Tongue (tissue), 2 donors: Measurements from ENCODE around the gene GNB1. TPM values are rescaled to one million over a fixed set of nuclear protein-coding genes. Genes with fewer than 3 reads are reported as not detected.
"Not testable (repeated sequence)": the region's sequence is repeated elsewhere in the genome, so short reads cannot be mapped to it uniquely, and the experiment has no call there.

Source experiments
- DNase-seq: peaks from one replicate; pipeline ENCODE4 v3.0.0-alpha.2; 2015
- total RNA-seq: library from RNA; depleted of rRNA; stranded (reverse); fragments of >200 nt; gene quantifications from one replicate; pipeline ENCODE4 v1.2.3, GENCODE V29; 2014

Gene GNB1
- total RNA-seq, 1 donor from 2014 or later: 92.3 TPM

DNA sequence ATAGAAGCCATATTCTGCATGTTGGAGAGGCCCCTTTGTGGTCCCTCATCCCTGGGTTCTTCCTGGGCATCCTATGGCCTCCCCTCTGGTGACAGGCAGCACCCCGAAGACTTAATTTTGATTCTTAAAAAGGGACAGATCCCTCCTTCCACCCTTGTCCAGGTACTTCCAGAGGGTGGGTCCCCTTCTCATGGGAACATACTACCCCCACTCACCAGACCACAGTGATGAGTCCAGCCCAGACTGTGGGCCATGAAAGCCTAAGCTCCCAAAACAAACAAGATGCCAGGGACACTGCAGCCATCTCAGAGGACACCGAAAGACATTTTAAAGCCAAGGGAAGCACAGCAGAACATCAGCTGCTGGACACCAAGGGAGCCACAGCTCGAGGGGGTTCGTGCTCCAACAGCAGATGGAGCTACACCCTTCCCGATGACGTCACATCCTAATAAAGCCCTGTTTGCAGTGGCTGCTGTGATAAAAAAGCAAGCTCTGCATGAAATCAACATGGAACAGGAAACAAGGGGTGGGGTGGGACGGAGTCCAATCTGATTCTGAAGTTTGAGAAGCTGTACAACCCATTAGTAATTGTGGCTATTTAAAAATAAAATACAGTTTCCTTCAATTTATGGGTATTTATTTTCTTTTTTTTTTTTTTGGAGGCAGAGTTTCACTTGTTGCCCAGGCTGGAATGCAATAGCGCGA, 32.4 kb downstream of the GNB1 start:
- DNase-seq: peak; percentile 84

DNA sequence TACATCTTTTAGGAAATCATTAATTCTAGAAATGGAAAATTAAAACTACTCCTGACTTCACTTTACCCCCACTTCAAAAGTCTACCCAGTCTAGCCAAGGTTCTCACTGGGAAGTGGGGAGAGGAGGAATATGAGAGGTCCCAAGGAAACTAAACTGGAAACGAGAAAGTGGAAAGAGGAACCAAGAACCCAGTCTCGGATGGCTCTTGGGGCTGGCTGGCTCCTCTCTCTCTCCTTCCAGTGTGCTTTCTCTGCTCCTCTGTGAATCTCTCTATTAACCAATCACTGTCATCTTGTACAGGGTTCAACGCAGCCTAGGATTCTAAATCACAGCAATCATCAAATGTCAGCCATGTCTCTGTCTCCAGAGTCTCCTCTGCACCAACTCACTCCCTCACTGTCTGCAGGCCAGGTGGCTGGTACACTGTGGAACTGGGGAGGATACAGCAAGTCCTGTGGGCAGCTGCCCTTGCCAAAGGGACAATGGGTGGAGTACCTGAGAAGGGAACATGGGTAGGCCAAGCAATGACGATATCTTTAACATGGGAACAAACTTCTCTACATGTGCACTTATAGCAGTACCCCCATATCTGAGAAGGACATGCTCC, 33.7 kb downstream of the GNB1 start:
- DNase-seq: no peak

DNA sequence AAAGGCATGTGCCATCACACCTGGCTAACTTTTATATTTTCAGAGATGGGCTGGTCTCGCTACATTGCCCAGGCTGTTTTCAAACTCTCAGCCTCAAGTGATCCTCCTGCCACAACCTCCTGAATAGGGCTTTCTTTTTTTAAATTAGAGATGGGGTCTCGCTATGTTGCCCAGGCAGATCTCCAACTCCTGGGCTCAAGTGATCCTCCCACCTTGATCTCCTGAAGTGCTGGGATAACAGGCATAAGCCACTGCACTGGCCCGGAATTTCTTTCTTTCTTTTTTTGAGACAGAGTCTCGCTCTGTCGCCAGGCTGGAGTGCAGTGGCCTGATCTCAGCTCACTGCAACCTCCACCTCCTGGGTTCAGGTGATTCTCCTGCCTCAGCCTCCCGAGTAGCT, 34.7 kb downstream of the GNB1 start:
- not testable (repeated sequence) for DNase-seq

DNA sequence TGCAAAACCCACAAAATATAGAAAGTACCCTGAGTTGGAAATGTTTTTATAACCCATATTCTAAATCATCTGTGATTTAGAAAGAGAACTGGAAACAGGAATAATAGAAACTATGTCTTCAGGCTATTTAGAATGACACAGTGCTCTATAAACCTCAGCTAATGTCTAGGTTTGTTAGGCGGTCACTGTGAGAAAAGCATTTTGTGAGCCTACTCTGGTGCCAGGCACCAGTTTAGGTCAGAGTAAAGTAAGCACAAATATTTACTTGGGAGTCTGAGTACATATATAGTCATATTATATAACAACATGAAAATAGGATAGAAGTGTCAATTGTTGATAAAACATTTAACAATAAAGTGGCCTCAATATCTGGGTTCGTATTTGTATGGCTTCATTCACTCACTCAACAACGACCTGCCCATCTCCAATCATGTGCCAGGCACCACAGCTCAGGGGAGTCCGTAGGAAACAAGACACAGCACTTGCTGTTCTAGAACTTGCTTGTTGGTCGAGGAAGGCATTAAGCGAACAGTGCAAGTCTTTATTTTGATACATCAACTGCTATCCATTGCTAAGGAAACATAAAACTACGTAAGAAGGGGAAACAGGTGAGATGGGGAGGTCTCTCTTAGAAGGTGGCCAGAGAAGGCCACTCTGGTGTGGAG, 37.2 kb downstream of the GNB1 start:
- DNase-seq: no peak

DNA sequence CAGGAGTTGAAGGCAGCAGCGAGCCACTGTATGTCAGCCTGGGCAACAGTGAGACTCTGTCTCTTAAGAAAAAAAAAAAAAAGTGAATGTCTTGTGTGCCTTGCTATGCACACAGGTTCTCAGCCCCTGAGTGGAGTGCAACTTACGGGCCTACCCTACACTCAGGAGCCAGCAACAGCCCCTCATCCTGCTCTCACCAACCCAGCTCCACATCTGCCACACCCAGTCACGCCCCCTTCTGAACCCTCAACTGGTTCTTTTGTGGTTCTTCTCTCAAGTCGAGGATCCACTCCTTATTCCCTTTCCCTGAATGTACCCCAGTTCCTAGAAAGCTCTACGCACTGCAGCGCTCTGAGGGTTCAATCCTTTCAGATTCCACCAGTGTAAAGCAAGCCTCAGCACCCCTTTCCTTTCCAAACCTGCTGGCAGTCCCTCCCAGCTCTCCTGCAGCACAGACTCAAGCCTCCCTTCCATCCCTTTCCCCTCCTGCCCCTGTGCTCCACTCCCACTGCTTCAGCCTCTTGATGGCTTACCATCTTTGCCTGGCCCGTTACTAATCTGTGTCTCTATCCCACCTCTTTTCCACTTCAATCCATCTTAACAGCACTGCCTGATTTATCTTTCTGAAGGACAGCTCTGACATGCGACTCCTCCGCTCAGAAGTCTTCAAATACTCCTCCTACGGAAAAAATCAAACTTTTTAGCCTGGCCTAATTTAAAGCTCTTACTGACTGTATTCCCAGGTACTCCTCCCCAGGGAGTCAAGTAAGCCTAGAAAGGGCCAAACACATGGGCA, 38.1 kb downstream of the GNB1 start:
- DNase-seq: no peak

DNA sequence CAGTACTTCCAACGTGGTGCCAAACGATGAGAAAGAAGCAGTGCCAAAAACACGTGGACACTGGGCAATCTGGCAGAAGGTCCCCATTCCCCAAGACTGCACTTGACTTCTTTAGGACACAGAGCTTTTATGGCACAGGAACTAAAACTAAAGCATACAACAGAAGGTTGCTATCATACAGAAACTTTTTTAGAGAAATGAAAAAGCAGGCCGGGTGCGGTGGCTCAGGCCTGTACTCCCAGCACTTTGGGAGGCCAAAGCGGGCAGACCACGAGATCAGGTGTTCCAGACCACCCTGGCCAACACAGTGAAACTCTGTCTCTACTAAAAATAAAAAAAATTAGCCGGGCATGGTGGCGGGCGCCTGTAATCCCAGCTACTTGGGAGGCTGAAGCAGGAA, 43.0 kb downstream of the GNB1 start:
- DNase-seq: no peak

DNA sequence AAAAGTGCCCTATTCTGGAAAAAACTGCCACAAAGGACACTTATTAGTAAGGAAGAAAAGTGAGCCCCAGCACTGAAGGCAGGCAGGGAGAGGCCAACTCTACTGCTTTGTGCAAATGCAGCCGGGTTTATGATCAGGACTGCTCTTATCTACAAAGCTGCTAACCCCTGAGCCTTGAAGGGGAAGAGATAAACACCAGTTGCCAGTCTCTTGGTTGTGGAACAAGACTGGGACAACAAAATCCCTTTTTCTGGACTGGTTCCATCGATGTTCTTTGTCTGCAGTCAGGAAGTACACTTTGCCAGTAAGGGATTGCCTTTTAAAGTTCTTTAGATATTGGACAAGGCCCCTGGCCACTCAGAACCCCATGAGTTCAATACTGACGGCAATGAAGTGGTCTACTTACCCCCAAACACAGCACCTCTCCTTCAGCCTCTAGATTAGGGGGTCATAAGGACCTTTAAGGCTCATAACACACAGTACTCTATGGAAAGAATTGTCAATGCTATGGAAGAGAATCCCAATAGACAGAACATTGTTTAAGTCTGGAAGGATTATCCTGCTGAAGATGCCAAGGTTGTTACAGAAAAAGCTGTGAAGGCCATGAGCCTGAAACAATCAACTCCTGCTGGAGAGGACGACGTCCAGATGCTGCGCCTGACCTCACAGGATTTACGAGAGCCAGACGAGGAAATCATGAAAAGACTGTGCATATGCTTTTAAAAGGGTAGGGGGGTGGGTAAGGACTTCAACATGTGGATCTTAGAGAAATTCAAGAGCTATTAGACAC, 43.6 kb downstream of the GNB1 start:
- peak; percentile 64 for DNase-seq

DNA sequence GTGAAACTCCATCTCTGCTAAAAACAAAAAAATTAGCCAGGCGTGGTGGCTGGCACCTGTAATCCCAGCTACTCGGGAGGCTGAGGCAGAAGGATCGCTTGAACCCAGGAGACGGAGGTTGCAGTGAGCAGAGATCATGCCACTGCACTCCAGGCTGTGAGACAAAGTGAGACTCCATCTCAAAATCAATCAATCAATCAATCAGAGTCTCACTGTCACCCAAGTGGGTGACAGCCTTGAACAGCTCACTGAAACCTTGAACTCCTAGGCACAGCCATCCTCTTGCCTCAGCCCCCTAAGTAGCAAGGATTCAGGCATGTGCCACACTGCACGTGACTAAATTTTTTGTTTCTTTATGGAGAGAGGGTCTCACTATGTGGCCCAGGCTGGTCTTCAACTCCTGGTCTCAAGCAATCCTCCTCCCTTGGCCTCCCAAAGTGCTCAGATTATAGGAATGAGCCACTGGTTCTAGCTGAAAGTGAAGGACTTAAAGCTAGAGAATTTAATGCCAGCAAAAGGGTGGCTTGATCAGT, 44.4 kb downstream of the GNB1 start:
- no peak for DNase-seq

DNA sequence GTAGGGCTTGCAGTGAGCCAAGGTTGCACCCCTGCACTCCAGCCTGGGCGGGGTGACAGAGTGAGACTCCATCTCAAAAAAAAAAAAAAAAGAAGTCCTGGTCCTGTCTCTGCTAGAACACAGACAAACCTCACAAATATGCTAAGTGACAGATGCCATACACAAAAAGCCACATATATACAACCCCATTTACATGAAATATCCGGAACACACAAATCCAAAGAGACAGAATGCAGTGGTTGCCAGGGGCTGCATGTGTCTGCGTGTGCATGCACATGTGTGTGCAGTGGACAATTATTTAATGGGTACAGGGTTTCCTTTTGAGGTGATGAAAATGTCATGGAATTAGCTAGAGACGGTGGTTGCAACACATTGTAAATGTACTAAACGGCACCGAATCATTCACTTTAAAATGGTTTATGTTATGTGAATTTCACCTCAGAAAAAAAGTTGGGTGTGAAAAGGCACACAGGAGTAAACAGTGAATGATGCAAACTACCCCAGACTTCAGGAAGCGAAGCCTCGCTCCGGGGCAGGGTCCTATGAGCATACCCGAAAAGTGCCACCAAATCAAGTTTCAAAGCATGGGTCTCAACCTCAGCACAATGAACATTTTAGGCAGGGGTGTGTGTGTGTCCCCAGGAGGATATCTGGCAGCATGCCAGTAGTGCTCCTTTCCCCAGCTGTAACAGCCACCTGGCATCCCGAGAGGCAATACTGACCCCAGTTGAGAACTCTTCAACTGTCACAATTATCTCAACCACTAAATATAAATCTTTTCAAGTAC, 48.3 kb downstream of the GNB1 start:
- peak; percentile 37 for DNase-seq

DNA sequence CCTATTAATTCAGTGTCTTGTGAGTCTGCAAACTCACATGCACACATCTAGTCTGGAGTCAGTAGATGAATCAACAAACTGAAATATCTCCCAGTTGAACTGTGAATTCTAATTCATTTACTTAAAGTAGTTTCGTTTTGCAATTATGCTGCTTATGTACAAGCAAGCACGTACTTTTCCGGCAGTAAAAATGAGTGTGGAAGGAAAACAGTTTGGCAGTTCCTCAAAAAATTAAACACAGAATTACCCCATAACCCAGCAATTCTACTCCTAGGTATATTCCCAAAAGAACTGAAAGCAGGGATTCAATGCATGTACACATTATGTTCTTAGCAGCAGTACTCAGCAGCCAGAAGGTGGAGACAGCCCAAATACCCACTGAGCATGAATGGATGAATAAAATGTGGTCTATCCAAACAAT, 49.3 kb downstream of the GNB1 start:
- DNase-seq: peak; percentile 35

DNA sequence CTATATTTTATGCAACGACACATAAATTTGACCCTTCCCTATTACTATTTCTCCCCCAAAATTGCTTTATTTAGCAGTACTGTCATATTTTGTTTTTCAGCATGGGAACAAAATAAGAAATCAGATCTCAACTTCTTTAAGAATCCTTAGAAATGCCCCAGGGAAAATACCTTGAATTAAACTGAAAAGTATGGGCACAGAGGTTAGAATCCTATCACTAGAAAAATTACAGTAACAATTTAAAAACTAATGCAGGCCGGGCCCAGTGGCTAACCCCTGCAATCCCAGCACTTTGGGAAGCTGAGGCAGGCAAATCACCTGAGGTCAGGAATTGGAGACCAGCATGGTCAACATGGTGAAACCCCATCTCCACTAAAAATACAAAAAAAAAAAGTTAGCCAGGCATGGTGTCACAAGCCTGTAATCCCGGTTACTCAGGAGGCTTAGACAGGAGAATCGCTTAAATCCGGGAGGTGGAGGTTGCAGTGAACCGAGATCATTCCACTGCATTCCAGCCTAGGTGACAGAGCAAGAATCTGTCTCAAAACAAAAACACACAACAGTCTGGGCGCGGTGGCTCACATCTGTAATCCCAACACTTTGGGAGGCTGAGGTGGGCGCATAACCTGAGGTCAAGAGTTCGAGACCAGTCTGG, 51.4 kb downstream of the GNB1 start:
- DNase-seq: no peak

DNA sequence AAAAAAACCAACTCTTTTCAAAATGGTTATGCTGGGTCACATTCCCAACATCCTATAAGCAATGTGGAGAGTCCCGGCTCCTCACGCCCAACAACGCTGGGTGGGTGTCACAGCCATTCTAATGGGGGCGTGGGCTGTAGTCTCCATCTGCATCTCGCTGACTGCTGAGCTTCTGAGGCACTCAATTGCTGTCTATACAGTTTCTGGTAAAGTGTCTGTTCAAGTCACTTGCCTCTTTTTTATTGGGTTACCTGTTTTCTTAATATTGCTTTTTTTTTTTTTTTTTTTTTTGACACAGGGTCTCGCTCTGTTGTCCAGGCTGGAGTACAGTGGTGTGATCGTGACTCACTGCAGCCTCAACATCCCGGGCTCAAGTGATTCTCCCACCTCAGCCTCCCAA, 54.8 kb downstream of the GNB1 start:
- no peak for DNase-seq

DNA sequence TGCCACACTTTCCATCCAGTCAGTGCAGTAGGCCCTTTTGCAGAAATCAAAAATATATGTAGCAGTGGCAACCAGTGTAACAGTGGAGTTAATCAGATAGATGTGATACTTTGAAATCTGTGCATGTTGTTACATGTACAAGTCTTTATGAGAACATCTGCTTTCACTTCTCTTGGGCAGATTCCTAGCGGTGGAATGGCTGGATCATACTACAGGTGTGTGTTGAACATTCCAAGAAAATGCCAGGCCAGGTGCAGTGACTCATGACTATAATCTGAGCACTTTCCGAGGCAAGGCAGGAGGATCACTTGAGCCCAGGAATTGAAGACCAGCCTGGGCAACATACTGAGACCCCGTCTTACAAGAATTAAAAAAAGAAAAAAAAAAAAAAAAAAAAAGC, 55.3 kb downstream of the GNB1 start:
- no peak for DNase-seq

DNA sequence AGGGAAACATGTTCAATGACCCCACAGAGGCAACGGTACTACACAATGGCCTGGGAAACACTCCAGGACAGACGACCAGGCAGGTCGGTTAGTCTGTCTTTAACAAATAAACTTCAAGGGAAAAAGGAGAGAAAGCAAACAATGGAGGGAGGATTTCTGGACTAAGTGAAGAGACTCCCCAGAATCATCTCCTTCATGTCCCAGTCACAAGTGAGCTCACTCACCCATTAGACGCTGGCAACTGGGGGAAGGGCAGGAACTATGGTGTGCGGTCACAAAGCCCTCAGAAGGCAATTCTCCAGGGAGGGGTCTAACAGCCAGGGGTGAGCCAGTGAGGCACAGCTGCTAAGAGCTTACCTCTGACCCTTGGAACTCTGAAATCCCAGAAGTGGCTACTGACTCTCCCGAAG, 57.0 kb downstream of the GNB1 start:
- DNase-seq: no peak

DNA sequence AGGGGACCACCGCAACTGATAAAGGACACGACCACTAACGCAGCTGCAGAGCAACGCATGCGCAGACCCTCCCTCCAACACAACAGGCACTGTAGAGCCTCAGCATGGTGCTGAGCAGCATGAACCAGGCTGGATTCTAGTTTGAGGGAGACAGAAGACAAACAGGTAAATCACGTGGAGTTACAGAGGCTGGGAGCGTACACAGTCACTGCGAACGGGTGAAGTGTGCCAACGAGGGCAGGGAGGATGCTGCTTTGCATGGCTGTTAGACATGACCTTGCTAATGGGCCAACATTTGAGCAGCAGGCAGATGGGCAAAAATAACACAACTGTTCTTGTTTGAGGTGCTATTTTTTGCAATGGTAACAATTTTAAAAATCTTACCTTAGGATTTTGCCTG, 57.4 kb downstream of the GNB1 start:
- no peak for DNase-seq

DNA sequence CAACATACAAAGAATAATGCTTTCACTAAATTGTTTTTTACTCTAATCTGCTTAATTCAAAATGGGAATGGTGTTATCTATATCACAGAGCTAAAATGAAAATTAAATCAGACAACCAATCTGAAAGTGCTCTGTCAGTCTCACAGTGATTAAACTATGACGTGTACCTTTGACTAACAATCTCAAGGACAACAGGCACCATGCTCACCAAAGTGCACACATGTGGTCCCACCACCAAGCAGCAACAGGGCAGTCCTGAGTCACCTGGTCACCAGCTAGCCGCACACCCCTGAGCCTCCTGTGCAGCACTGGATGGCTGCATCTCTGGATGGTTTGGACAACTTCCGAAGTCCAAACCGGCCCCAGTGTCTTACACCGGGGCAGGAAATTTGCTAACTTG, 58.1 kb downstream of the GNB1 start:
- no peak for DNase-seq

DNA sequence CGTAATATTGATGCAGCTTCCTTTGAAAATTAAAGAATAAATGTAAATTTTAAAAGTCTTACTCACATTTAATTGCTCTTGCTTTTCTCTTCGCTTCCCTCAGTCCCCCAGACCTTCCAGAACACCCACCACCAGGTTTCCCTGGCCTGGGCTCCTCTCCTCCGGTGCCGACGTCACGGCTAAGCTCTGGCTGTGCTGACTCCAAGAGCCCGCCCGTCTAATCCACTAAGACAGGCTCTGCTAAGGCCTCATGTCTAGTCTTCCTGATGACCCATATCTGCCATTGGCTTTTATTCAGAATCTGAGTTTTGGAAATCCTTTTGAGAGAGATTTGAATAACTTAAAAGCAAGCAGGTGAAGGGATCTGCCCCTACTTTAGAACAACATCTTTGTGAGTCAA, 58.7 kb downstream of the GNB1 start:
- DNase-seq: no peak

DNA sequence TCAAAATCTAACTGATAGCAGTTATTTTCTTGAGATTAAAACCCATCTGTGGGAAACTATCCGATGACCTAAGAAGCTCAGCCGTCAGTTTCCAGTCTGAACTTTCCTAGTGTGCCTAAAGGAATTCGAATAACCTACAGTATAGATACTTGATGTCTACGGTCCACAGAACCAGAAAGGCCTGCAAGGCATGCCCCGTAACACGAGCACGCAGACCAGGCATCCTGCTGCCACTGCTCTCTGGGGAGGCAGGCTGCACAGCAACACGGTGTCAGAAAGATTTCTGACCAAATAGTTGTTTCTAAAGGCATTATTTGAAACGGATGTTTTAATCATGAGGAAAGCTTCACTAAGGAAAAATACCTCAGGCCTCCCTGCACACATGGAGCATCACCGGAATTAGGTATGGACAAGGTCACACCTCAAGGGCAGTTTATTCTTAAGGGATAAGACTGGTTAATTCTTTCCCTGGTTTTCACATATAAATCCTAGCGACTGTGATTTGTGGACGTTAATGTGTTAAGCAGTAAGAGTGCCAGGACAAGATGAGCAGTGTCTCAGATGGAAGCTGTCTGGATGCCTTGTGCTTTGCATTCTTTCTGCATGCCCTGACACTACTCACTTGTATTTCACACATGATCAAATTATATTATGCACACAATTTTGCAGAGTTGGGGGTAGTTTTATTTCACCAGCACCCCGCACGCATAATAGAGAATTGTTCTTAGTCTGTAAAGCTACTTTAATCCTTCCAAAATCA, 63.6 kb downstream of the GNB1 start:
- no peak for DNase-seq

DNA sequence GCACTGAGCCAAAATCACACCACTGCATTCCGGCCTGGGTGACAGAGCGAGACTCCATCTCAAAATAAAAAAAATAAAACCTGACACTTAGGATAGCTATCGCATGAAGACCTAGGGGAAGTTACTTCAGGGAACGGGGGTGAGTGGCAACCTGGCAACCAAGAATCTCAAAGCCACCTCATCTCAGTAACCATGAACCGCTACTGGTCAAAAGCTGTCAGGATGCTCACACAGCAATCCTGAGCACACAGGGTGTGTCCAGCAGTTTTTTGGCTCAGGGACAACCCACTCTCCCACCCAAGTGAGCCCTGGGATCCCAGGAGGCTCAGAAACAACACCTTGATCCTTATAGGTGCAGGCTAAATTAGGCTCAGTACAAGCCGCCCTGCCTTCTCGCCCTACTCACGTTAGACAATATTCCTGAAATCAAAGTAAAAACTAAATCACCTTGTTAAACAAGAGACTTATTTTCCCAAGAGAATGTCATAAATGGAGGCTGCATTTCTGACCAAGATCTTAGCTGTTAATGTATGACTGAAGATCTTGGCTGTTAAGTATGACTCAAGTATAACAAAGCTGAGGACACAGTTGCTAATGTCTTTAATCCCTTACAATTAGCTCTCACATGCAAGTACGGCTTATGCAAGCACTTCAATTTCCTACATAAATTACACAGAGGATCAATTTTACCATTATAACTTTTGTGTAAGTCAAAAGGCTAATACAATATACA, 64.4 kb downstream of the GNB1 start:
- no peak for DNase-seq
